ENCODE results near the gene LPAR6. TPM values are rescaled to one million over a fixed set of nuclear protein-coding genes. Genes with fewer than 3 reads are reported as not detected.

Gene LPAR6
- total RNA-seq, 1 experiment from 2014 or later, result 3.9 TPM

DNA sequence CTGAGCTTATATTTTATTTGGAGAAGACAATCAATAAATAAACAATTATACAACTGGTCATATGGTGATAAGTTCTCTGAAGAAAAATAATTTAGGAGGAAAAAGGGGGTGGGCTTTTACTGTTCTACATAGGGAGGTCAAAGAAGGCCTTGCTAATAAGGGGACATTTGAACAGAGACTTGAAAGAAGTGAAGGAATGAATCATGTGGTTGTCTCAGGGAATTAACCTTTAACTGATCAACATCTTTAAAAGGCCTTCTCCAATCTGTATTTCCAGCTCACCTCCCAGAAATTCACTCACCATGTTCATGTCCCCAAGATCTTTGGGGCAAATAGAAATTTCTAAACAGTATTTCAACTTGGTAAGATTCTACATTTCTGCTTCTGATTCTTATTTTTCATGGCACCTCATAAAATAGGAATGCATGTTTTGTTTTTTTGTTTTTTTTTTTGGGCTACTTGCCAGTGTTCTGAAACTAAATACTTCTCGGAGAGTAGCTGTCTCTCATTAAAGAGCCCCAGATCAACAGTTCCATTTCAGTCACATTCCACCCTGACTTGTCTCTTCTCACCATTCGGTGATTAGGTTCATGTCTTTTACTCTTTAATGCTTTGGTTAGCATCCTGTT lies 19.2 kb upstream of the LPAR6 start (continued):
- TF ChIP-seq, protein P1, sequence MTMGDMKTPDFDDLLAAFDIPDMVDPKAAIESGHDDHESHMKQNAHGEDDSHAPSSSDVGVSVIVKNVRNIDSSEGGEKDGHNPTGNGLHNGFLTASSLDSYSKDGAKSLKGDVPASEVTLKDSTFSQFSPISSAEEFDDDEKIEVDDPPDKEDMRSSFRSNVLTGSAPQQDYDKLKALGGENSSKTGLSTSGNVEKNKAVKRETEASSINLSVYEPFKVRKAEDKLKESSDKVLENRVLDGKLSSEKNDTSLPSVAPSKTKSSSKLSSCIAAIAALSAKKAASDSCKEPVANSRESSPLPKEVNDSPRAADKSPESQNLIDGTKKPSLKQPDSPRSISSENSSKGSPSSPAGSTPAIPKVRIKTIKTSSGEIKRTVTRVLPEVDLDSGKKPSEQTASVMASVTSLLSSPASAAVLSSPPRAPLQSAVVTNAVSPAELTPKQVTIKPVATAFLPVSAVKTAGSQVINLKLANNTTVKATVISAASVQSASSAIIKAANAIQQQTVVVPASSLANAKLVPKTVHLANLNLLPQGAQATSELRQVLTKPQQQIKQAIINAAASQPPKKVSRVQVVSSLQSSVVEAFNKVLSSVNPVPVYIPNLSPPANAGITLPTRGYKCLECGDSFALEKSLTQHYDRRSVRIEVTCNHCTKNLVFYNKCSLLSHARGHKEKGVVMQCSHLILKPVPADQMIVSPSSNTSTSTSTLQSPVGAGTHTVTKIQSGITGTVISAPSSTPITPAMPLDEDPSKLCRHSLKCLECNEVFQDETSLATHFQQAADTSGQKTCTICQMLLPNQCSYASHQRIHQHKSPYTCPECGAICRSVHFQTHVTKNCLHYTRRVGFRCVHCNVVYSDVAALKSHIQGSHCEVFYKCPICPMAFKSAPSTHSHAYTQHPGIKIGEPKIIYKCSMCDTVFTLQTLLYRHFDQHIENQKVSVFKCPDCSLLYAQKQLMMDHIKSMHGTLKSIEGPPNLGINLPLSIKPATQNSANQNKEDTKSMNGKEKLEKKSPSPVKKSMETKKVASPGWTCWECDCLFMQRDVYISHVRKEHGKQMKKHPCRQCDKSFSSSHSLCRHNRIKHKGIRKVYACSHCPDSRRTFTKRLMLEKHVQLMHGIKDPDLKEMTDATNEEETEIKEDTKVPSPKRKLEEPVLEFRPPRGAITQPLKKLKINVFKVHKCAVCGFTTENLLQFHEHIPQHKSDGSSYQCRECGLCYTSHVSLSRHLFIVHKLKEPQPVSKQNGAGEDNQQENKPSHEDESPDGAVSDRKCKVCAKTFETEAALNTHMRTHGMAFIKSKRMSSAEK (CRISPR knock-in tag; IDR thresholded peaks at IDR 0.05; ENCODE audit: borderline replicate concordance), result no peak

DNA sequence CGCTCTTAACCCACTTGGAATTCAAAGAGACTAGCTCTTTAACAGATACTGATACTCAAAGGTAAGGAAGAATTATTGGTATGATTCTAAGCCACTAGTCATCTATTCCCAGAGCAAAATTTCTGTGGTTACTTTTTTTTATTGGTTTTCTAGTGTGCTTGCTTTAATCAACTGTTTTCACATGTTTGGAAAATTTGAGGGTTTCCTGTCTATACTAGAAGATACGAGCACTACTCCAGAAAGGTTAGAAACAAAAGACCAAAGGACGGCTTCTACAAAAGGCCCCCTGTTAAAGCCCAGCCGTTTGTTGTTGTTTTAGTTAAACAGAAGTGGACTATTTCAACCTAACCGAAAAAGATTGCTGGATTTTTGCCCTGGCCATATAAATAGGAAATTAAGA lies 18.5 kb upstream of the LPAR6 start:
- Mint-ChIP-seq H3K4me1 (peaks cover 6% of the 10 kb centered on the region; the same call in 1 of the 2 replicates), H3K27me3 (ENCODE audit: low read depth) (no peaks in the 10 kb centered on the region), H3K36me3 (peaks cover 4% of the 10 kb centered on the region), H3K4me3 (no peak overlapping the region), H3K27ac (no peak overlapping the region), H3K9me3 (peaks cover 4% of the 10 kb centered on the region)
- no peak for DNase-seq (ENCODE audit: low spot score)
- TF ChIP-seq NR1H2 (CRISPR knock-in tag; IDR thresholded peaks at IDR 0.05) (no peak), ZBTB21 (CRISPR knock-in tag; IDR thresholded peaks at IDR 0.05; ENCODE audit: borderline replicate concordance) (no peak), KAT7 (CRISPR knock-in tag; IDR thresholded peaks at IDR 0.05; ENCODE audit: borderline replicate concordance) (no peak)
- ChIA-PET CTCF (no interaction called here), POLR2A (no interaction called here)
- ATAC-seq, result no peak

DNA sequence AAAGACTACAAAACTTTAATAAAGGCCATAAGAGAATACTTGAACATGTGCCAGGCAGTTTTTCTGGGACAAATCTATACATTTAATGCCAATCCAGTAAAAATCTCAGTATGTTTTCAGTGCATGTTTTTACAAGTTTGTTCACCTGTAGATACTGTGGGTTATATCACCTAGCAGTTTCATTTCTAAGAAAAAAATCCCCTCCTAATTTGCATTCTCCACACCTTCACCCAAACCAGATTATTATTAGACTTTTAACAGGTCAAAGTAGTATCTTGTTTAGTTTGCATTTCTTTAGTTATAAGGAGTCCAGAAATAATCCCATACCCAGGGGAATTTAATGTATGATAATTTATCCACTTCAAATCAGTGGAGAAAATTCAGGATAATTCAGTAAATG lies 17.0 kb upstream of the LPAR6 start:
- no peak for ATAC-seq
- H3K9me3 Mint-ChIP-seq, result peaks cover 4% of the 10 kb centered on the region
- no peaks in the 10 kb centered on the region for H3K27me3 Mint-ChIP-seq (ENCODE audit: low read depth)
- H3K36me3 Mint-ChIP-seq, result peaks cover 4% of the 10 kb centered on the region
- POLR2A ChIA-PET, result interaction anchor here (0.7 kb wide), 1 partner anchor 1119 kb away, joined by 3 read pairs; no protein-coding TSS in a partner anchor
- H3K4me1 Mint-ChIP-seq, result peaks cover 6% of the 10 kb centered on the region; the same call in 1 of the 2 replicates
- H3K4me3 Mint-ChIP-seq, result no peak overlapping the region
- CTCF ChIA-PET, result interaction anchor here (0.7 kb wide), 1 partner anchor 171 kb away, joined by 3 read pairs; no protein-coding TSS in a partner anchor
- no peak for DNase-seq (ENCODE audit: low spot score)
- no peak overlapping the region for H3K27ac Mint-ChIP-seq
- TF ChIP-seq, protein P2, sequence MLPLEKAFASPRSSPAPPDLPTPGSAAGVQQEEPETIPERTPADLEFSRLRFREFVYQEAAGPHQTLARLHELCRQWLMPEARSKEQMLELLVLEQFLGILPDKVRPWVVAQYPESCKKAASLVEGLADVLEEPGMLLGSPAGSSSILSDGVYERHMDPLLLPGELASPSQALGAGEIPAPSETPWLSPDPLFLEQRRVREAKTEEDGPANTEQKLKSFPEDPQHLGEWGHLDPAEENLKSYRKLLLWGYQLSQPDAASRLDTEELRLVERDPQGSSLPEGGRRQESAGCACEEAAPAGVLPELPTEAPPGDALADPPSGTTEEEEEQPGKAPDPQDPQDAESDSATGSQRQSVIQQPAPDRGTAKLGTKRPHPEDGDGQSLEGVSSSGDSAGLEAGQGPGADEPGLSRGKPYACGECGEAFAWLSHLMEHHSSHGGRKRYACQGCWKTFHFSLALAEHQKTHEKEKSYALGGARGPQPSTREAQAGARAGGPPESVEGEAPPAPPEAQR (CRISPR knock-in tag; IDR thresholded peaks at IDR 0.05), result no peak
- TF ChIP-seq FOXK1 (CRISPR knock-in tag; IDR thresholded peaks at IDR 0.05) (no peak), PRRX2 (CRISPR knock-in tag; IDR thresholded peaks at IDR 0.05) (no peak)
- TF ChIP-seq, protein P3, sequence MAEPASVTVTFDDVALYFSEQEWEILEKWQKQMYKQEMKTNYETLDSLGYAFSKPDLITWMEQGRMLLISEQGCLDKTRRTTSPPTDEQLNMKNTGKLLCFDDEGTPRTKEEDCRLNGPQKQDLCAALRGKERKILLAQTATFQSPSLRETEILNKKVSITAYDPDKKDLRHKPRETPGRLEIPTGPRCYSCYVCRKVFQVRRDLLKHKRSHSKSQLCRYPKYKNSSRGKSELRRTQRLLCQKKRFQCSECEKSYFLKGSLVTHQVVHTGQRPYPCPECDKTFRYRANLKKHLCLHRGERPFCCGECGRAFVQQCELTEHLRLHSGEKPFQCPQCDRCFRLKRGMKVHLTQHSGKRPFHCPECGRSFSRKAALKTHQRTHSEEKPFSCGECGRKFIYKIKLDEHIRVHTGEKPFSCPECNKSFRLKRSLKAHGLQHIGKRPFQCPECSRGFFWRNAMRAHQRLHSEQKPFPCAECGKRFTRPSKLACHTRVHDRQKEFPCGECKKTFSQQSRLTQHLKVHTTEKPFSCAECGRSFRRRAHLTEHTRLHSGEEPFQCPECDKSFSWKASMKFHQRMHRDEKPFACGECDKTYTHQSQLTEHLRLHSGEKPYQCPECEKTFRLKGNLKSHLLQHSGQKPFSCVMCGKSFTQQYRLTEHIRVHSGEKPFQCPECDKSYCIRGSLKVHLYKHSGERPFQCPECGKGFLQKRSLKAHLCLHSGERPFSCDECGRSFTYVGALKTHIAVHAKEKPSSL (CRISPR knock-in tag; conservative IDR thresholded peaks at IDR 0.05), result no peak
- TF ChIP-seq, protein P4, sequence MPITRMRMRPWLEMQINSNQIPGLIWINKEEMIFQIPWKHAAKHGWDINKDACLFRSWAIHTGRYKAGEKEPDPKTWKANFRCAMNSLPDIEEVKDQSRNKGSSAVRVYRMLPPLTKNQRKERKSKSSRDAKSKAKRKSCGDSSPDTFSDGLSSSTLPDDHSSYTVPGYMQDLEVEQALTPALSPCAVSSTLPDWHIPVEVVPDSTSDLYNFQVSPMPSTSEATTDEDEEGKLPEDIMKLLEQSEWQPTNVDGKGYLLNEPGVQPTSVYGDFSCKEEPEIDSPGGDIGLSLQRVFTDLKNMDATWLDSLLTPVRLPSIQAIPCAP (CRISPR knock-in tag; IDR thresholded peaks at IDR 0.05), result no peak

DNA sequence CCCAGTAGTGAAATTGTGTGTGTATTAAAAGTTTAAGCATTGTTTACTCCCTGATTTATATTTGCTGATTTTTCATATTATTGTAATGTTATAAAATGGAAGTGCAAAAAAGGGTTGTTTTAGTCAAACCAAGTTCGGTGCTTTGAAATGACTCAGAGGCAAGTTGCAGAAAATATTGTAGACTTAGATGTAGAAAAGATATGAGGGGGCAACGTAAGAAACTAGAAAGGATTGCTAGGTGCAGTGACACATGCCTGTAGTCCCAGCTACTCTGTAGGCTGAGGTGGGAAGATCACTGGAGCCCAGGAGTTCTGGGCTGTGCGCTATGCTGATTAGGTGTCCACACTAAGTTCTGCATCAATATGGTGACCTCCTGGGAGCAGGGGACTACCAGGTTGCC lies 16.1 kb upstream of the LPAR6 start:
- no peak overlapping the region for H3K27ac Mint-ChIP-seq
- peaks cover 4% of the 10 kb centered on the region for H3K36me3 Mint-ChIP-seq
- H3K27me3 Mint-ChIP-seq (ENCODE audit: low read depth), result no peaks in the 10 kb centered on the region
- peaks cover 6% of the 10 kb centered on the region; the same call in 1 of the 2 replicates for H3K4me1 Mint-ChIP-seq
- ChIA-PET POLR2A (no interaction called here), CTCF (no interaction called here)
- H3K4me3 Mint-ChIP-seq, result no peak overlapping the region
- H3K9me3 Mint-ChIP-seq, result peaks cover 4% of the 10 kb centered on the region
- ATAC-seq, result no peak
- no peak for DNase-seq (ENCODE audit: low spot score)
- no peak for TF ChIP-seq TP53 (CRISPR knock-in tag; IDR thresholded peaks at IDR 0.05)
- TF ChIP-seq TEAD4 (CRISPR knock-in tag; IDR thresholded peaks at IDR 0.05), result no peak
- no peak for TF ChIP-seq GABPB1 (CRISPR knock-in tag; IDR thresholded peaks at IDR 0.05)
- no peak for TF ChIP-seq ZNF396 (CRISPR knock-in tag; IDR thresholded peaks at IDR 0.05; ENCODE audit: borderline replicate concordance)
- no peak for TF ChIP-seq RELA (CRISPR knock-in tag; IDR thresholded peaks at IDR 0.05; ENCODE audit: borderline replicate concordance)
- TF ChIP-seq RORB (CRISPR knock-in tag; IDR thresholded peaks at IDR 0.05), result no peak
- TF ChIP-seq PRRX2 (CRISPR knock-in tag; IDR thresholded peaks at IDR 0.05), result no peak
- no peak for TF ChIP-seq ATF1 (CRISPR knock-in tag; IDR thresholded peaks at IDR 0.05)
- TF ChIP-seq MXD4 (CRISPR knock-in tag; IDR thresholded peaks at IDR 0.05; ENCODE audit: borderline replicate concordance), result no peak
- no peak for TF ChIP-seq NFE2L1 (CRISPR knock-in tag; IDR thresholded peaks at IDR 0.05)
- TF ChIP-seq OVOL2 (CRISPR knock-in tag; IDR thresholded peaks at IDR 0.05; ENCODE audit: borderline replicate concordance), result no peak
- no peak for TF ChIP-seq ZNF423 (CRISPR knock-in tag; IDR thresholded peaks at IDR 0.05)
- TF ChIP-seq, protein P5, sequence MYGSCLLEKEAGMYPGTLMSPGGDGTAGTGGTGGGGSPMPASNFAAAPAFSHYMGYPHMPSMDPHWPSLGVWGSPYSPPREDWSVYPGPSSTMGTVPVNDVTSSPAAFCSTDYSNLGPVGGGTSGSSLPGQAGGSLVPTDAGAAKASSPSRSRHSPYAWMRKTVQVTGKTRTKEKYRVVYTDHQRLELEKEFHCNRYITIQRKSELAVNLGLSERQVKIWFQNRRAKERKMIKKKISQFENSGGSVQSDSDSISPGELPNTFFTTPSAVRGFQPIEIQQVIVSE (CRISPR knock-in tag; IDR thresholded peaks at IDR 0.05; ENCODE audit: borderline replicate concordance), result no peak

Measured in WTC11 (cell line).